K562 (cell line): ENCODE results near the gene SCUBE1.

Experiments
- EWSR1 ChIP-seq: fragments of 450-650 bp; IDR thresholded peaks from 2 replicates; pipeline ENCODE4 v1.6.1; 2018; ENCODE audit warnings: borderline replicate concordance, mild to moderate bottlenecking, low read depth, moderate library complexity; ENCODE audit not compliant: partially characterized antibody
- TAF7 ChIP-seq: fragments of 450-650 bp; IDR thresholded peaks from 2 replicates; pipeline ENCODE4 v1.6.1; 2016; ENCODE audit warnings: missing genetic modification characterization, missing compliant biosample characterization
- ZNF395 ChIP-seq: fragments of 200-800 bp; sonication (Bioruptor generic); IDR thresholded peaks from 2 replicates; pipeline ENCODE4 v1.6.1; 2017; ENCODE audit warnings: missing genetic modification characterization, missing compliant biosample characterization

- TF ChIP-seq EWSR1 = no peak
- no peak for TF ChIP-seq ZNF395 (CRISPR knock-in tag)
- TF ChIP-seq TAF7 (tag) = no peak
Measured at GRCh38 chr22:43375951-43376455, 32.8 kb upstream of the SCUBE1 start.
